Amniotic epithelial cell (primary cell): ENCODE results near the gene BCL6.

Experiments
- DNase-seq: peaks from one replicate; pipeline ENCODE4 v3.0.0-alpha.2; 2010; ENCODE audit warnings: low read depth

Gene BCL6

GRCh38 chr3:187745201-187746058, at the start of gene BCL6:
Gene BCL6, minus strand, starts transcription at chr3:187745468. Its CDS starts 11,775 bp downstream, at chr3:187733693.
- peak; percentile 99 for DNase-seq

- no peak for DNase-seq
These were observed 49.5 kb upstream of the BCL6 start for GRCh38 chr3:187794731-187795130.

- DNase-seq, result no peak
These were observed 48.4 kb upstream of the BCL6 start for GRCh38 chr3:187793618-187794017.

GRCh38 chr3:187792521-187792920, 47.3 kb upstream of the BCL6 start:
- no peak for DNase-seq

- no peak for DNase-seq
These were observed 44.6 kb upstream of the BCL6 start for GRCh38 chr3:187789872-187790271.

GRCh38 chr3:187788984-187789857, 44.0 kb upstream of the BCL6 start:
- no peak for DNase-seq

GRCh38 chr3:187783098-187783497, 37.8 kb upstream of the BCL6 start:
- peak; percentile 100 for DNase-seq

- DNase-seq, result no peak
These were observed 36.7 kb upstream of the BCL6 start for GRCh38 chr3:187782006-187782405.

- DNase-seq, result no peak
These were observed 35.7 kb upstream of the BCL6 start for GRCh38 chr3:187781001-187781400.

GRCh38 chr3:187778726-187779125, 33.5 kb upstream of the BCL6 start:
- DNase-seq, result no peak

GRCh38 chr3:187777331-187777941, 32.2 kb upstream of the BCL6 start:
- DNase-seq, result no peak

GRCh38 chr3:187775549-187775948, 30.3 kb upstream of the BCL6 start:
- DNase-seq, result no peak

- no peak for DNase-seq
These were observed 29.0 kb upstream of the BCL6 start for GRCh38 chr3:187774185-187774789.

- DNase-seq, result no peak
These were observed 28.2 kb upstream of the BCL6 start for GRCh38 chr3:187773233-187774184.

GRCh38 chr3:187770224-187770623, 25.0 kb upstream of the BCL6 start:
- no peak for DNase-seq

GRCh38 chr3:187769771-187770170, 24.5 kb upstream of the BCL6 start:
- DNase-seq, result no peak

GRCh38 chr3:187767266-187768012, 22.2 kb upstream of the BCL6 start:
- DNase-seq, result peak; percentile 91

- DNase-seq, result no peak
These were observed 20.1 kb upstream of the BCL6 start for GRCh38 chr3:187765342-187765741.

GRCh38 chr3:187763850-187764648, 18.8 kb upstream of the BCL6 start:
- peak; percentile 38 for DNase-seq
